Ovary (tissue), 9 donors: ENCODE data around the gene HK2. TPM values are rescaled to one million over a fixed set of nuclear protein-coding genes. Genes with fewer than 3 reads are reported as not detected.
"Not testable (repeated sequence)": the region's sequence is repeated elsewhere in the genome, so short reads cannot be mapped to it uniquely, and the experiment has no call there.

Source experiments
- DNase-seq, 5 donors: peaks; one replicate each; pipeline ENCODE4 v3.0.0-alpha.2; 2019 to 2020
- H3K27ac ChIP-seq, 2 donors: fragments of 200-600 bp; one replicate each; pipeline versions ENCODE4 v1.5.1 to v1.8.0; 2019 to 2022
- H3K27me3 ChIP-seq: fragments of 200-600 bp; one replicate; pipeline ENCODE4 v1.8.0; 2022
- H3K36me3 ChIP-seq: fragments of 200-600 bp; sonication (generic); one replicate; pipeline ENCODE4 v1.5.1; 2019
- H3K4me1 ChIP-seq: one replicate; pipeline ENCODE4 v1.8.1; 2013; ENCODE audit warnings: mild to moderate bottlenecking, moderate library complexity; ENCODE audit not compliant: insufficient read depth
- H3K4me3 ChIP-seq: fragments of 200-600 bp; sonication (generic); one replicate; pipeline ENCODE4 v1.5.1; 2017
- H3K9me3 ChIP-seq, 2 donors: fragments of 200-600 bp in 1 of 2; sonication (generic) in 1 of 2; one replicate each; pipeline versions ENCODE4 v1.5.1 to v1.8.1; 2013 to 2019; ENCODE audit warnings: mild to moderate bottlenecking in 1 of 2, moderate library complexity in 1 of 2
- CTCF ChIP-seq, 3 donors: fragments of 450-650 bp in 2 of 3; fragments of 200-600 bp in 1 of 3; IDR thresholded peaks; one replicate each; pipeline versions ENCODE4 v1.5.1 to v1.8.0; 2016 to 2022; ENCODE audit warnings: antibody characterized with exemption in 3 of 3, mild to moderate bottlenecking in 1 of 3
- EP300 ChIP-seq: sonication (generic); formaldehyde crosslinking; IDR thresholded peaks from one replicate; pipeline ENCODE4 v1.6.1; 2017; ENCODE audit warnings: antibody characterized with exemption
- POLR2A ChIP-seq: fragments of 450-650 bp; IDR thresholded peaks from one replicate; pipeline ENCODE4 v1.6.1; 2017; ENCODE audit warnings: antibody characterized with exemption, mild to moderate bottlenecking, moderate library complexity
- WGBS, 3 donors: extraction: QIAGEN DNeasy Blood & Tissue Kit in 1 of 3; methylation state at CpG; one replicate each; pipeline versions ENCODE4 v1.1.5 to v1.1.7; 2013 to 2017; 5-methylcytosine and 5-hydroxymethylcytosine counted together
- intact Hi-C, 4 donors: fragments of 100-400 bp; cut with DNase I; formaldehyde crosslinking; loops; one replicate each; pipeline versions ENCODE4 v1.11.0 to v1.15.1; 2022 to 2023
- polyA plus RNA-seq, 2 donors: library from polyadenylated mRNA; stranded (reverse); fragments of 200-250 nt in 1 of 2; fragments of 350-450 nt in 1 of 2; fragmentation: Illumina TruSeq in 1 of 2; extraction: RNeasy Lipid Tissue Mini Kit (QIAGEN cat#74804) in 1 of 2; gene quantifications; one replicate each; pipeline ENCODE4 v1.2.3, GENCODE V29; 2013 to 2014
- total RNA-seq, 7 donors: library from RNA; depleted of rRNA in 2 of 7; stranded (reverse); fragments of >200 nt in 2 of 7; fragmentation: NEBNext Ultra II Directional in 3 of 7; extraction: Animal tissue kit (Norgen Biotek cat#: 25700) in 3 of 7; gene quantifications; one replicate each; pipeline versions ENCODE4 v1.1.0 to v1.2.4, GENCODE V29; 2016 to 2023
- donor health status: DM: no; HTN: no; CAD: no; lungs with moderate emphysema.
- donor health status: DM: no; HTN: no; CAD: no.
- donor health status: Bipolar disorder and iron deficiency.
- donor health status: DM: yes; HTN: yes; CAD: no.
- donor health status: DM: no; HTN: no; CAD: no.
- donor health status: DM: yes; HTN: yes; CAD: no.

Gene HK2
- total and polyA plus RNA-seq, 9 donors, result 11.8 to 46.7 (median 28.9) TPM

- no peak overlapping the region for H3K27ac ChIP-seq
- no peaks in the 10 kb centered on the region for H3K9me3 ChIP-seq
- H3K4me1 ChIP-seq, result no peaks in the 10 kb centered on the region
- no peak overlapping the region for H3K4me3 ChIP-seq
- 95 to 98% (median 97%) methylated on average over 6 of the region's 6 CpGs for WGBS, 3 donors
- H3K27me3 ChIP-seq, result peaks cover 2% of the 10 kb centered on the region
- no peak for DNase-seq
- no peaks in the 10 kb centered on the region for H3K36me3 ChIP-seq
- TF ChIP-seq POLR2A, result no peak
- no peak for TF ChIP-seq CTCF (IDR thresholded peaks at IDR 0.05)
- TF ChIP-seq EP300, result no peak
- intact Hi-C loops, result no loop called here
Observed at GRCh38 chr2:74894272-74894981, 60.5 kb downstream of the HK2 start.

DNA sequence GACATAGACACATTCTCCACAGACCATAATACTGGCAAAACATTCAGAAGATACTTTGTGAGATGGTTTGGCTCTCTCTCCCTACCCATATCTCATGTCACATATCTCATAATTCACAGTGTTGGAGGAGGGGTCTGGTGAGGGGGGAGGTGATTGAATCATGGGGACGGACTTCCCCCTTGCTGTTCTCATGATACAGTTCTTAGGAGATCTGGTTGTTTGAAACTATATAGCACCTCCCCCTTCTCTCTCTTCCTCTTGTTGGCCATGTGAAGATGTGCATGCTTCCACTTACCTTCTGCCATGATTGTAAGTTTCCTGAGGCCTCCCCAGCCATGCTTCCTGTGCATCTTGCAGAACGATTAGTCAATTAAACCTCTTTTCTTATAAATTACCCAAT lies 61.1 kb downstream of the HK2 start:
- Histone ChIP-seq H3K27me3 (peaks cover 2% of the 10 kb centered on the region), H3K4me3 (no peak overlapping the region), H3K36me3 (no peaks in the 10 kb centered on the region), H3K4me1 (no peaks in the 10 kb centered on the region), H3K27ac (no peak overlapping the region), H3K9me3 (no peaks in the 10 kb centered on the region)
- 84 to 88% (median 86%) methylated on average over 2 of the region's 2 CpGs for WGBS, 3 donors
- TF ChIP-seq EP300, result no peak
- no peak for TF ChIP-seq CTCF (IDR thresholded peaks at IDR 0.05)
- no peak for TF ChIP-seq POLR2A
- intact Hi-C loops, result no loop called here
- no peak for DNase-seq

- TF ChIP-seq CTCF (IDR thresholded peaks at IDR 0.05) (no peak), EP300 (no peak), POLR2A (no peak)
- Histone ChIP-seq H3K27me3 (peaks cover 2% of the 10 kb centered on the region), H3K4me1 (no peaks in the 10 kb centered on the region), H3K36me3 (no peaks in the 10 kb centered on the region), H3K27ac (no peak overlapping the region), H3K9me3 (no peaks in the 10 kb centered on the region), H3K4me3 (no peak overlapping the region)
- DNase-seq, result no peak
- intact Hi-C loops, result no loop called here
Observed at GRCh38 chr2:74896232-74896631, 62.3 kb downstream of the HK2 start.

GRCh38 chr2:74900225-74900624 lies 66.3 kb downstream of the HK2 start:
- H3K4me1 ChIP-seq, H3K4me3 ChIP-seq, H3K27ac ChIP-seq, H3K36me3 ChIP-seq, DNase-seq, H3K9me3 ChIP-seq, H3K27me3 ChIP-seq, intact Hi-C loops: not testable (repeated sequence)
- 86 to 94% (median 89%) methylated on average over 2 of the region's 2 CpGs for WGBS, 3 donors

DNA sequence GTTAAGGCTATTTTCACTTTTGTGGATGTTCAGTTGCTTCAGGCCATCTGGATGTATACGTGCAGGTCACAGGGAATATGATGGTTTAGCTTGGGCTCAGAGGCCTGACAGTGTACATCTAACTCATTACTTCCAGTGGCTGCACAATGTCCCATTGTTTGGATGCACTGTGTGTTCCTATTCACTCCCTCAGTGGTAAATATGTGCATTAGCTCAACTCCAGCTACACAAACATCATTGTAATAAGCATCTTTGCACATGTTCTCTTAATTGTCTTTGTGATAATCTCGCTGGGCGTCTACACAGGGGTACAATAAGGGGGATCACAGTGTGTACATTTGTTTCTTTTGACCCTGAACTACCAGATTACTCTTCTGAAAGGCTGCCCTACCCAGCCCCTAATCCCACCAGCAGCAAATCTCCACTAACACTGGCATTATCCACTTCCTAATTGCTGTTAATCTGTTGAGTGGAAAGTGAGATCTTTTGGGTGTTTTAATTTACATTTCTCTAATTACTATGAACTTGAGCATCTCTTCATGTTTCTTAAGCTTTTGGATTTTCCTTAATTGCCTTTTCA lies 68.4 kb downstream of the HK2 start:
- Histone ChIP-seq H3K36me3 (no peaks in the 10 kb centered on the region), H3K9me3 (no peaks in the 10 kb centered on the region), H3K4me1 (no peaks in the 10 kb centered on the region), H3K4me3 (no peak overlapping the region), H3K27ac (no peak overlapping the region), H3K27me3 (peaks cover 2% of the 10 kb centered on the region)
- DNase-seq, result no peak
- intact Hi-C loops, result no loop called here
- no peak for TF ChIP-seq CTCF (IDR thresholded peaks at IDR 0.05)
- no peak for TF ChIP-seq EP300
- TF ChIP-seq POLR2A, result no peak
- 86 to 92% (median 88%) methylated on average over 3 of the region's 3 CpGs for WGBS, 3 donors
